ENCODE data around the gene DCP1B. TPM values are rescaled to one million over a fixed set of nuclear protein-coding genes. Genes with fewer than 3 reads are reported as not detected.

Gene DCP1B
- total RNA-seq, 1 donor: 13.0 TPM

- Histone ChIP-seq H3K27ac (ENCODE audit: low read depth, low read length) (no peak overlapping the region), H3K27me3 (ENCODE audit: insufficient read depth, low read length) (peaks cover 49% of the 10 kb centered on the region), H3K4me1 (ENCODE audit: insufficient read depth, low read length) (peaks cover 5% of the 10 kb centered on the region), H3K36me3 (ENCODE audit: insufficient read depth, low read length) (no peaks in the 10 kb centered on the region), H2AFZ (ENCODE audit: low read length) (no peak overlapping the region), H3K4me2 (ENCODE audit: insufficient read depth, low read length) (no peak overlapping the region), H3K4me3 (ENCODE audit: insufficient read depth, low read length) (no peak overlapping the region), H3K9me3 (ENCODE audit: low read depth, low read length) (no peaks in the 10 kb centered on the region), H3K79me2 (ENCODE audit: insufficient read depth, low read length) (no peaks in the 10 kb centered on the region), H4K20me1 (ENCODE audit: insufficient read depth, low read length) (no peaks in the 10 kb centered on the region)
- TF ChIP-seq CTCF (IDR thresholded peaks at IDR 0.05; ENCODE audit: extremely low read depth, low read depth, low read length): no peak
- peak; percentile 19 for DNase-seq (ENCODE audit: insufficient read length, low spot score, missing footprints)
Measured at GRCh38 chr12:1920436-1920835, 83.8 kb downstream of the DCP1B start.

- H3K4me3 ChIP-seq (ENCODE audit: insufficient read depth, low read length): no peak overlapping the region
- H3K4me2 ChIP-seq (ENCODE audit: insufficient read depth, low read length): no peak overlapping the region
- H4K20me1 ChIP-seq (ENCODE audit: insufficient read depth, low read length): no peaks in the 10 kb centered on the region
- peaks cover 42% of the 10 kb centered on the region for H3K27me3 ChIP-seq (ENCODE audit: insufficient read depth, low read length)
- no peaks in the 10 kb centered on the region for H3K36me3 ChIP-seq (ENCODE audit: insufficient read depth, low read length)
- no peaks in the 10 kb centered on the region for H3K79me2 ChIP-seq (ENCODE audit: insufficient read depth, low read length)
- H3K4me1 ChIP-seq (ENCODE audit: insufficient read depth, low read length): peaks cover 2% of the 10 kb centered on the region
- no peak for TF ChIP-seq CTCF (IDR thresholded peaks at IDR 0.05; ENCODE audit: extremely low read depth, low read depth, low read length)
- no peak overlapping the region for H2AFZ ChIP-seq (ENCODE audit: low read length)
- DNase-seq (ENCODE audit: insufficient read length, low spot score, missing footprints): peak; percentile 61
- no peak overlapping the region for H3K27ac ChIP-seq (ENCODE audit: low read depth, low read length)
- H3K9me3 ChIP-seq (ENCODE audit: low read depth, low read length): no peaks in the 10 kb centered on the region
Measured at GRCh38 chr12:1919763-1920162, 84.5 kb downstream of the DCP1B start.

GRCh38 chr12:1919284-1919683 is 85.0 kb downstream of the DCP1B start:
- Histone ChIP-seq H2AFZ (ENCODE audit: low read length) (no peak overlapping the region), H3K4me2 (ENCODE audit: insufficient read depth, low read length) (no peak overlapping the region), H3K4me1 (ENCODE audit: insufficient read depth, low read length) (no peaks in the 10 kb centered on the region), H3K27me3 (ENCODE audit: insufficient read depth, low read length) (peaks cover 40% of the 10 kb centered on the region), H4K20me1 (ENCODE audit: insufficient read depth, low read length) (no peaks in the 10 kb centered on the region), H3K9me3 (ENCODE audit: low read depth, low read length) (no peaks in the 10 kb centered on the region), H3K27ac (ENCODE audit: low read depth, low read length) (no peak overlapping the region), H3K4me3 (ENCODE audit: insufficient read depth, low read length) (no peak overlapping the region), H3K36me3 (ENCODE audit: insufficient read depth, low read length) (no peaks in the 10 kb centered on the region), H3K79me2 (ENCODE audit: insufficient read depth, low read length) (no peaks in the 10 kb centered on the region)
- no peak for TF ChIP-seq CTCF (IDR thresholded peaks at IDR 0.05; ENCODE audit: extremely low read depth, low read depth, low read length)
- DNase-seq (ENCODE audit: insufficient read length, low spot score, missing footprints): peak; percentile 83

GRCh38 chr12:1918884-1919236 is 85.4 kb downstream of the DCP1B start:
- no peaks in the 10 kb centered on the region for H3K36me3 ChIP-seq (ENCODE audit: insufficient read depth, low read length)
- peaks cover 40% of the 10 kb centered on the region for H3K27me3 ChIP-seq (ENCODE audit: insufficient read depth, low read length)
- H4K20me1 ChIP-seq (ENCODE audit: insufficient read depth, low read length): no peaks in the 10 kb centered on the region
- H3K27ac ChIP-seq (ENCODE audit: low read depth, low read length): no peak overlapping the region
- H3K9me3 ChIP-seq (ENCODE audit: low read depth, low read length): no peaks in the 10 kb centered on the region
- H3K4me1 ChIP-seq (ENCODE audit: insufficient read depth, low read length): no peaks in the 10 kb centered on the region
- H3K4me2 ChIP-seq (ENCODE audit: insufficient read depth, low read length): no peak overlapping the region
- TF ChIP-seq CTCF (IDR thresholded peaks at IDR 0.05; ENCODE audit: extremely low read depth, low read depth, low read length): no peak
- H3K4me3 ChIP-seq (ENCODE audit: insufficient read depth, low read length): no peak overlapping the region
- no peak for DNase-seq (ENCODE audit: insufficient read length, low spot score, missing footprints)
- no peak overlapping the region for H2AFZ ChIP-seq (ENCODE audit: low read length)
- H3K79me2 ChIP-seq (ENCODE audit: insufficient read depth, low read length): no peaks in the 10 kb centered on the region

Measured in osteoblast (primary cell).